H1 (cell line): ENCODE data around the gene BTBD9. TPM values are rescaled to one million over a fixed set of nuclear protein-coding genes. Genes with fewer than 3 reads are reported as not detected.

Source experiments
- CTCF ChIA-PET: fragments of 300-600 bp; sonication (Branson Sonifier 250); formaldehyde crosslinking; loops from one replicate; lab custom pipeline; 2021; ENCODE audit not compliant: partially characterized antibody; lab: Charles Lee
- POLR2A ChIA-PET: fragments of 300-600 bp; sonication (Branson Sonifier 250); formaldehyde crosslinking; loops from one replicate; lab custom pipeline; 2021; ENCODE audit warnings: inconsistent platforms; ENCODE audit not compliant: partially characterized antibody; lab: Charles Lee
- DNase-seq, 2 experiments: peaks; one replicate each; pipeline versions ENCODE4 v3.0.0 to v3.0.0-alpha.2; 2010 to 2022; ENCODE audit warnings: low spot score in 2 of 2, low read depth in 1 of 2, mixed read lengths in 1 of 2
- FAIRE-seq: peaks from 2 replicates; lab custom pipeline; 2011; peaks lifted over from hg19 to GRCh38; lab: Jason Lieb, UNC
- H2AFZ ChIP-seq: 2 replicates; pipeline ENCODE4 v1.8.1; 2012; ENCODE audit warnings: low read length, inconsistent platforms
- H2AK5ac ChIP-seq: 2 replicates; pipeline ENCODE4 v1.6.1; 2013; ENCODE audit warnings: low read depth, low read length
- H2BK120ac ChIP-seq: replicated peaks from 2 replicates; pipeline ENCODE3; 2013; ENCODE audit warnings: low read depth, low read length, inconsistent platforms
- H2BK12ac ChIP-seq: 2 replicates; pipeline ENCODE4 v1.6.1; 2013; ENCODE audit warnings: low read depth, low read length
- H2BK15ac ChIP-seq: 2 replicates; pipeline ENCODE4 v1.6.1; 2013; ENCODE audit warnings: low read length
- H2BK20ac ChIP-seq: 2 replicates; pipeline ENCODE4 v1.6.1; 2013; ENCODE audit warnings: low read length
- H2BK5ac ChIP-seq: 2 replicates; pipeline ENCODE4 v1.6.1; 2013; ENCODE audit warnings: low read depth, low read length
- H3K14ac ChIP-seq: 2 replicates; pipeline ENCODE4 v1.6.1; 2013; ENCODE audit warnings: inconsistent platforms; ENCODE audit not compliant: insufficient read length
- H3K18ac ChIP-seq: 2 replicates; pipeline ENCODE4 v1.6.1; 2013; ENCODE audit warnings: low read length; ENCODE audit errors: extremely low read depth
- H3K23ac ChIP-seq: 2 replicates; pipeline ENCODE4 v1.6.1; 2013; ENCODE audit warnings: inconsistent platforms; ENCODE audit not compliant: insufficient read length
- H3K23me2 ChIP-seq: 2 replicates; pipeline ENCODE4 v1.6.1; 2013; ENCODE audit warnings: low read depth, low read length
- H3K27ac ChIP-seq: 2 replicates; pipeline ENCODE4 v1.6.1; 2011; ENCODE audit warnings: low read depth, low read length, inconsistent platforms
- H3K27me3 ChIP-seq, 4 experiments: replicated peaks in 1 of 4; 1 replicate in 1 of 4; 2 replicates in 3 of 4; pipeline versions ENCODE4 v1.6.1 to v1.8.1; 2011 to 2013; ENCODE audit warnings: low read length in 3 of 4, mild to moderate bottlenecking in 3 of 4, inconsistent platforms in 2 of 4, mixed read lengths in 2 of 4, moderate library complexity in 1 of 4; ENCODE audit not compliant: control insufficient read depth in 3 of 4, insufficient read depth in 3 of 4; ENCODE audit errors: extremely low read depth in 1 of 4
- H3K36me3 ChIP-seq, 4 experiments: 2 replicates each; pipeline versions ENCODE4 v1.6.1 to v1.8.1; 2011 to 2013; ENCODE audit warnings: mild to moderate bottlenecking in 4 of 4, low read length in 3 of 4, moderate library complexity in 2 of 4, control low read depth in 1 of 4, inconsistent platforms in 1 of 4; ENCODE audit not compliant: insufficient read depth in 4 of 4, control insufficient read depth in 2 of 4
- H3K4ac ChIP-seq: replicated peaks from 2 replicates; pipeline ENCODE3; 2013; ENCODE audit warnings: low read length, low read depth, mixed read lengths, inconsistent platforms; ENCODE audit not compliant: insufficient read length
- H3K4me1 ChIP-seq, 4 experiments: replicated peaks in 1 of 4; 1 replicate in 1 of 4; 2 replicates in 3 of 4; pipeline versions ENCODE4 v1.6.1 to v1.8.1; 2011 to 2013; ENCODE audit warnings: low read length in 3 of 4, inconsistent platforms in 2 of 4, mixed read lengths in 1 of 4; ENCODE audit not compliant: insufficient read depth in 4 of 4, control insufficient read depth in 3 of 4
- H3K4me2 ChIP-seq, 2 experiments: 2 replicates each; pipeline versions ENCODE4 v1.6.1 to v1.8.1; 2011 to 2013; ENCODE audit warnings: low read depth in 2 of 2, low read length in 2 of 2, control low read depth in 1 of 2, inconsistent platforms in 1 of 2, mild to moderate bottlenecking in 1 of 2; ENCODE audit not compliant: insufficient read depth in 1 of 2
- H3K4me3 ChIP-seq, 4 experiments: fragments of 200-600, 300-600 bp in 1 of 4; sonication (generic), shearing (Covaris generic), sonication (Bioruptor Twin) in 1 of 4; 2 replicates each; pipeline versions ENCODE4 v1.5.1 to v1.8.1; 2011 to 2016; ENCODE audit warnings: low read length in 4 of 4, low read depth in 3 of 4, control low read depth in 2 of 4, inconsistent platforms in 2 of 4, mild to moderate bottlenecking in 2 of 4, mixed read lengths in 1 of 4, moderate library complexity in 1 of 4; ENCODE audit not compliant: insufficient read depth in 2 of 4; ENCODE audit errors: extremely low read depth in 1 of 4
- H3K56ac ChIP-seq: replicated peaks from 2 replicates; pipeline ENCODE3; 2013; ENCODE audit warnings: low read depth, mild to moderate bottlenecking, mixed read lengths, low read length, inconsistent platforms; ENCODE audit not compliant: insufficient read length
- H3K79me1 ChIP-seq: 2 replicates; pipeline ENCODE4 v1.6.1; 2013; ENCODE audit warnings: low read depth, low read length, control low read depth
- H3K79me2 ChIP-seq, 2 experiments: 2 replicates each; pipeline versions ENCODE4 v1.6.1 to v1.8.1; 2012 to 2013; ENCODE audit warnings: low read length in 2 of 2, mild to moderate bottlenecking in 2 of 2, inconsistent platforms in 1 of 2; ENCODE audit not compliant: insufficient read depth in 2 of 2, control insufficient read depth in 1 of 2
- H3K9ac ChIP-seq, 4 experiments: replicated peaks in 1 of 4; 1 replicate in 1 of 4; 2 replicates in 3 of 4; pipeline versions ENCODE4 v1.6.1 to v1.8.1; 2011 to 2013; ENCODE audit warnings: low read depth in 3 of 4, low read length in 3 of 4, control low read depth in 2 of 4, mild to moderate bottlenecking in 2 of 4, moderate library complexity in 2 of 4, inconsistent platforms in 1 of 4; ENCODE audit errors: extremely low read depth in 1 of 4
- H3K9me3 ChIP-seq, 2 experiments: 2 replicates each; pipeline versions ENCODE4 v1.6.1 to v1.8.1; 2012 to 2013; ENCODE audit warnings: mild to moderate bottlenecking in 2 of 2, moderate library complexity in 2 of 2, control low read depth in 1 of 2, inconsistent platforms in 1 of 2, low read depth in 1 of 2, low read length in 1 of 2, mixed read lengths in 1 of 2; ENCODE audit not compliant: insufficient read depth in 2 of 2
- H4K20me1 ChIP-seq, 2 experiments: replicated peaks in 1 of 2; 2 replicates each; pipeline versions ENCODE3 to v1.8.1; 2011 to 2013; ENCODE audit warnings: inconsistent platforms in 2 of 2, low read length in 2 of 2, mild to moderate bottlenecking in 1 of 2; ENCODE audit not compliant: insufficient read depth in 2 of 2, control insufficient read depth in 1 of 2
- H4K5ac ChIP-seq: 2 replicates; pipeline ENCODE4 v1.6.1; 2013; ENCODE audit warnings: low read length, low read depth, mixed read lengths, inconsistent platforms; ENCODE audit not compliant: insufficient read length
- H4K8ac ChIP-seq: 2 replicates; pipeline ENCODE4 v1.8.0; 2013; ENCODE audit warnings: mild to moderate bottlenecking, moderate library complexity, low read length, inconsistent platforms; ENCODE audit not compliant: insufficient read depth; ENCODE audit errors: extremely low read depth
- H4K91ac ChIP-seq: replicated peaks from 2 replicates; pipeline ENCODE3; 2013; ENCODE audit warnings: low read length, mixed read lengths, inconsistent platforms; ENCODE audit not compliant: insufficient read length
- CHD2 ChIP-seq: IDR thresholded peaks from 2 replicates; pipeline ENCODE4 v1.6.1; 2012; ENCODE audit warnings: low read length, improper control_type of control experiment
- CREB1 ChIP-seq: IDR thresholded peaks from 2 replicates; pipeline ENCODE4 v1.6.1; 2012; ENCODE audit warnings: inconsistent platforms
- EGR1 ChIP-seq: IDR thresholded peaks from 2 replicates; pipeline ENCODE4 v1.6.1; 2011; ENCODE audit warnings: low read depth, low read length, borderline replicate concordance
- EZH2 ChIP-seq: fragments of 200-600 bp; sonication (generic); IDR thresholded peaks from 2 replicates; pipeline ENCODE4 v1.7.1; 2012; ENCODE audit warnings: low read depth, mild to moderate bottlenecking, moderate library complexity, low read length, inconsistent platforms; ENCODE audit not compliant: severe bottlenecking
- GTF2F1 ChIP-seq: IDR thresholded peaks from 2 replicates; pipeline ENCODE4 v1.6.1; 2012; ENCODE audit warnings: low read depth, low read length, improper control_type of control experiment, borderline replicate concordance
- KDM1A ChIP-seq: fragments of 200-600, 300-600 bp; sonication (generic); IDR thresholded peaks from 2 replicates; pipeline ENCODE4 v1.7.1; 2016; ENCODE audit warnings: mild to moderate bottlenecking, low read length, borderline replicate concordance
- KDM5A ChIP-seq: fragments of 200-600 bp; IDR thresholded peaks from 2 replicates; pipeline ENCODE4 v1.7.1; 2012; ENCODE audit warnings: mild to moderate bottlenecking, low read length, inconsistent platforms, mixed read lengths
- NANOG ChIP-seq: IDR thresholded peaks from 2 replicates; pipeline ENCODE4 v1.6.1; 2011; ENCODE audit warnings: low read length, low read depth, mild to moderate bottlenecking, inconsistent platforms; ENCODE audit not compliant: insufficient read depth, poor library complexity, severe bottlenecking
- POLR2A ChIP-seq, 2 experiments: IDR thresholded peaks; 1 replicate in 1 of 2; 2 replicates in 1 of 2; pipeline ENCODE4 v1.6.1; 2011; ENCODE audit warnings: low read depth in 2 of 2, low read length in 2 of 2, mild to moderate bottlenecking in 2 of 2; ENCODE audit errors: control extremely low read depth in 1 of 2
- POLR2AphosphoS5 ChIP-seq: IDR thresholded peaks from 2 replicates; pipeline ENCODE4 v1.6.1; 2011; ENCODE audit warnings: low read depth, low read length
- RXRA ChIP-seq: IDR thresholded peaks from 2 replicates; pipeline ENCODE4 v1.6.1; 2011; ENCODE audit warnings: low read depth, mild to moderate bottlenecking, low read length, moderate library complexity; ENCODE audit not compliant: insufficient read depth
- SAP30 ChIP-seq: fragments of 300-600 bp; sonication (generic); IDR thresholded peaks from 2 replicates; pipeline ENCODE4 v1.7.1; 2012; ENCODE audit warnings: low read length, moderate library complexity, mild to moderate bottlenecking, inconsistent platforms; ENCODE audit not compliant: insufficient read depth, insufficient replicate concordance
- SP1 ChIP-seq: IDR thresholded peaks from 2 replicates; pipeline ENCODE4 v1.6.1; 2011; ENCODE audit warnings: low read depth, low read length
- TCF12 ChIP-seq: IDR thresholded peaks from 2 replicates; pipeline ENCODE4 v1.6.1; 2011; ENCODE audit warnings: low read depth, mild to moderate bottlenecking, low read length
- WGBS, 2 experiments: shearing (Covaris generic) in 1 of 2; methylation state at CpG; one replicate each; pipeline versions ENCODE4 v1.1.6 to v1.1.7; 2013 to 2015; ENCODE audit warnings: low lambda C conversion rate in 2 of 2, mixed read lengths in 2 of 2, inconsistent platforms in 1 of 2, low coverage in 1 of 2, missing lambda C conversion rate in 1 of 2; ENCODE audit not compliant: insufficient replicate concordance in 2 of 2, insufficient coverage in 1 of 2, insufficient read length in 1 of 2; ENCODE audit errors: extremely low coverage in 1 of 2, missing lambda C conversion rate in 1 of 2; 5-methylcytosine and 5-hydroxymethylcytosine counted together
- polyA plus RNA-seq, 7 experiments: library from polyadenylated mRNA; depleted of rRNA in 3 of 7; stranded (reverse) in 5 of 7; unstranded in 2 of 7; fragments of >200 nt in 5 of 7; fragments of 200-250 nt in 2 of 7; gene quantifications; 1 replicate in 5 of 7; 2 replicates in 1 of 7; 4 replicates in 1 of 7; pipeline versions ENCODE4 v1.2.1 to v1.2.3, GENCODE V29; 2011 to 2013; ENCODE audit warnings: missing spikeins in 2 of 7, mixed read lengths in 2 of 7
- total RNA-seq: library from RNA; stranded (reverse); fragmentation: NEBNext Ultra II Directional; extraction: Animal tissue kit (Norgen Biotek cat#: 25700); gene quantifications from 2 replicates; pipeline ENCODE4 v1.2.1, GENCODE V29; 2021
- TF ChIP-seq, protein P1 (sequence below): IDR thresholded peaks from 2 replicates; pipeline ENCODE4 v1.6.1; 2011; ENCODE audit warnings: low read depth, mild to moderate bottlenecking, low read length; ENCODE audit not compliant: insufficient read depth

The BTBD9 gene
- total and polyA plus RNA-seq, 2 of the 8 experiments (the other 6 are each of a cell fraction or from before 2014, with no cell fraction given), result 0.92 to 4.1 TPM

DNA sequence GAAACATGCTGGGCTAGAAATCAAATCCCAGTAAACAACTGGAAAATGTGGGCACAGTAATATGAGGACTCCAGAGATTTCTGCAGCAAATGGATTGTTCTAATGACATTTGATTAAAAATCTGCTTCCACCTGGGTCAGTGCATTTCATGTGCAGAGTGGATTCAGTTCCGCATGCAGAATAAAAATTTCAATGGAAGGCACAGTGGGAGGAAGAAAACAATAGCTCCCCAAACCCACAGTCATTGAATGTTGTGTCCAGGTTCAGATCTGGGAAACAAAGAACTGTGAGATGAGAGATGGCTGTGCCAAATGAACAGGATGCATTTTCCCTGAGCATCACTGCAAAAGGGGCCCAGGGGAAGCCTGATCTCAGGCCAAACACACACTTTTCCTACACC is 403.1 kb downstream of the BTBD9 start:
- Histone ChIP-seq H3K23ac (no peak overlapping the region), H3K27me3 (no peaks in the 10 kb centered on the region), H3K23me2 (no peaks in the 10 kb centered on the region), H2AFZ (no peak overlapping the region), H2BK120ac (no peak overlapping the region), H2BK20ac (no peak overlapping the region), H4K5ac (no peak overlapping the region), H3K79me1 (no peaks in the 10 kb centered on the region), H3K4me1 (peaks cover 0 to 15% (median 9%) of the 10 kb centered on the region in 4 experiments; a peak in 5 of 7 replicates), H2BK12ac (no peak overlapping the region), H3K9ac (no peak overlapping the region), H3K4ac (no peak overlapping the region), H3K4me2 (no peak overlapping the region), H3K56ac (no peak overlapping the region), H2BK15ac (no peak overlapping the region), H3K18ac (no peak overlapping the region), H4K91ac (no peak overlapping the region), H4K20me1 (no peaks in the 10 kb centered on the region), H3K4me3 (no peak overlapping the region), H3K27ac (no peak overlapping the region), H4K8ac (no peak overlapping the region), H3K9me3 (no peaks in the 10 kb centered on the region), H2BK5ac (no peak overlapping the region), H2AK5ac (no peak overlapping the region), H3K79me2 (no peaks in the 10 kb centered on the region), H3K14ac (no peak overlapping the region), H3K36me3 (no peaks in the 10 kb centered on the region)
- CTCF ChIA-PET, result interaction anchor here (1.7 to 3.1 kb wide), 2 partner anchors 35 to 258 kb away, joined by 3 to 12 read pairs; no protein-coding TSS in a partner anchor
- DNase-seq (no peak), FAIRE-seq (no peak)
- POLR2A ChIA-PET, result no interaction called here
- WGBS, 2 experiments, result 78% methylated on average over 1 of the region's 1 CpG; no CpG with 5 or more reads in 1 of the 2 experiments
- TF ChIP-seq KDM5A, result no peak
- no peak for TF ChIP-seq CHD2
- TF ChIP-seq NANOG, result no peak
- TF ChIP-seq GTF2F1, result no peak
- TF ChIP-seq POLR2AphosphoS5, result no peak
- TF ChIP-seq, protein P1, sequence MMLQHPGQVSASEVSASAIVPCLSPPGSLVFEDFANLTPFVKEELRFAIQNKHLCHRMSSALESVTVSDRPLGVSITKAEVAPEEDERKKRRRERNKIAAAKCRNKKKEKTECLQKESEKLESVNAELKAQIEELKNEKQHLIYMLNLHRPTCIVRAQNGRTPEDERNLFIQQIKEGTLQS, result no peak
- no peak for TF ChIP-seq CREB1
- TF ChIP-seq SP1, result no peak
- TF ChIP-seq TCF12, result no peak
- no peak for TF ChIP-seq EZH2
- TF ChIP-seq EGR1, result no peak
- no peak for TF ChIP-seq RXRA
- no peak for TF ChIP-seq SAP30
- TF ChIP-seq POLR2A (IDR thresholded peaks at IDR 0.05; ENCODE audit: control extremely low read depth in 1 of 2, low read depth in 2 of 2, low read length in 2 of 2), result no peak
- TF ChIP-seq KDM1A, result no peak
